ENCODE measurements around the gene LAMA2.

LAMA2 gene, protein sequence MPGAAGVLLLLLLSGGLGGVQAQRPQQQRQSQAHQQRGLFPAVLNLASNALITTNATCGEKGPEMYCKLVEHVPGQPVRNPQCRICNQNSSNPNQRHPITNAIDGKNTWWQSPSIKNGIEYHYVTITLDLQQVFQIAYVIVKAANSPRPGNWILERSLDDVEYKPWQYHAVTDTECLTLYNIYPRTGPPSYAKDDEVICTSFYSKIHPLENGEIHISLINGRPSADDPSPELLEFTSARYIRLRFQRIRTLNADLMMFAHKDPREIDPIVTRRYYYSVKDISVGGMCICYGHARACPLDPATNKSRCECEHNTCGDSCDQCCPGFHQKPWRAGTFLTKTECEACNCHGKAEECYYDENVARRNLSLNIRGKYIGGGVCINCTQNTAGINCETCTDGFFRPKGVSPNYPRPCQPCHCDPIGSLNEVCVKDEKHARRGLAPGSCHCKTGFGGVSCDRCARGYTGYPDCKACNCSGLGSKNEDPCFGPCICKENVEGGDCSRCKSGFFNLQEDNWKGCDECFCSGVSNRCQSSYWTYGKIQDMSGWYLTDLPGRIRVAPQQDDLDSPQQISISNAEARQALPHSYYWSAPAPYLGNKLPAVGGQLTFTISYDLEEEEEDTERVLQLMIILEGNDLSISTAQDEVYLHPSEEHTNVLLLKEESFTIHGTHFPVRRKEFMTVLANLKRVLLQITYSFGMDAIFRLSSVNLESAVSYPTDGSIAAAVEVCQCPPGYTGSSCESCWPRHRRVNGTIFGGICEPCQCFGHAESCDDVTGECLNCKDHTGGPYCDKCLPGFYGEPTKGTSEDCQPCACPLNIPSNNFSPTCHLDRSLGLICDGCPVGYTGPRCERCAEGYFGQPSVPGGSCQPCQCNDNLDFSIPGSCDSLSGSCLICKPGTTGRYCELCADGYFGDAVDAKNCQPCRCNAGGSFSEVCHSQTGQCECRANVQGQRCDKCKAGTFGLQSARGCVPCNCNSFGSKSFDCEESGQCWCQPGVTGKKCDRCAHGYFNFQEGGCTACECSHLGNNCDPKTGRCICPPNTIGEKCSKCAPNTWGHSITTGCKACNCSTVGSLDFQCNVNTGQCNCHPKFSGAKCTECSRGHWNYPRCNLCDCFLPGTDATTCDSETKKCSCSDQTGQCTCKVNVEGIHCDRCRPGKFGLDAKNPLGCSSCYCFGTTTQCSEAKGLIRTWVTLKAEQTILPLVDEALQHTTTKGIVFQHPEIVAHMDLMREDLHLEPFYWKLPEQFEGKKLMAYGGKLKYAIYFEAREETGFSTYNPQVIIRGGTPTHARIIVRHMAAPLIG (N-terminal part only)
- 1.7 to 2.9 reads per million in 2 donors for total RNA-seq

DNA sequence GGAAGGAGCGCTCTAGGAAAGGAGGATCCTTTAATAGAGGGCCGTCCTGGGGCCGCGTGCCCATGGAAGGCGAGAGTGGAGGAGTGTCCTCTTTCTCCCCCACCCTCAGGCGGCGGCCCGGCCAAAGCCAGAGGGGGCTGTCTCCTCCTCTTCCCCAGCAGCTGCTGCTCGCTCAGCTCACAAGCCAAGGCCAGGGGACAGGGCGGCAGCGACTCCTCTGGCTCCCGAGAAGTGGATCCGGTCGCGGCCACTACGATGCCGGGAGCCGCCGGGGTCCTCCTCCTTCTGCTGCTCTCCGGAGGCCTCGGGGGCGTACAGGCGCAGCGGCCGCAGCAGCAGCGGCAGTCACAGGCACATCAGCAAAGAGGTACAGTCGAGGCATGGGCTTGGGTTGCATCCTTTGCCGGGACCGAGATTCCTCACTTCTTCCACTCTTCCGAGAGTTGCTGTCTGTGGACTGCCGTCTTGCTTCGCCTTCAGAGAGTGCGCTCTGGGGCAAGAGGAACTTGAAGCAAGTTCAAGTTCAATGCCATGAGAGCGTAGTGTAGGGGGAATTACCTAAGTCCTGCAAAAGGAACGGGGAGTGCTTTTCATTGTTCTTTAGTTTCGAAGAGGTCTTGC lies at the start of gene LAMA2:
Gene LAMA2, plus strand, starts transcription at position 148 of the 621 bp plus-strand sequence. Its CDS starts 108 bp downstream, at position 256.
- DNase-seq, result no peak

DNA sequence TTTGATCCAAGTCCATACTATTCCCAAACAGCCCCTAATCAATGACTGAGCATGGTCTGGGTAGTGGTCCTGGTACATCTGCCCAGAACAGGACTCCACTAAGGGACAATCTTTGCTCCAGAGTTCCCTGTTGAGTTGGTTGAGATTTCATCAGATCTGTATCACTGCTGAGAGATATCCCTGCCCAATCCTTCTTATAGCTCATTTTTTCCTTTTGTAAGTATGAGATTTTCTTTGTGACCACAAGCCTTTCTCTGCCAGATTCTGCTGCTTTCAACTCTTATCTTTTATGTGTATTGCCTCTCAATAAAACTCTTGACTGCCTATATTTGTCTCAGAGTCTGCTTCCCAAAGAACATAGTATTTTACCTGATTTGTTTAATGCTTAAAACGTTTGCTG lies 46.2 kb upstream of the LAMA2 start:
- no peak for DNase-seq

DNA sequence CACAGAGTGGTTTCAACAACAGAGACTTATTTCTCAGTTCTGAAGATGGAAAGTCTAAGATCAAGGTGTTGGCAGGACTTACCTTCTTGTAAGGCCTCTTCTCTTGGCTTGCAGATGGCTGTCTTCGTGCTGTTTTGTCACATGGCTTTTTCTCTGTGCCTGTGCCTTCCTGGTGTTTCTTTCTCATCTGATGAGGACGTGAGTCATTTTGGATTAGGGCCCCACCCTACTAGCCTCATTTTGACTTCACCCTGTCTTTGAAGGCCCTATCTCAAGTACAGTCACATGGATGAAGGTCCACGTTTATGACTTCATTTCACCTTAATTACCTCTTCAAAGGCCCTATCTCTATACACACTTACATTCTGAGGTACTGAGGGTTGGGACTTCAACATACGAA lies 41.4 kb upstream of the LAMA2 start:
- DNase-seq, result no peak

DNA sequence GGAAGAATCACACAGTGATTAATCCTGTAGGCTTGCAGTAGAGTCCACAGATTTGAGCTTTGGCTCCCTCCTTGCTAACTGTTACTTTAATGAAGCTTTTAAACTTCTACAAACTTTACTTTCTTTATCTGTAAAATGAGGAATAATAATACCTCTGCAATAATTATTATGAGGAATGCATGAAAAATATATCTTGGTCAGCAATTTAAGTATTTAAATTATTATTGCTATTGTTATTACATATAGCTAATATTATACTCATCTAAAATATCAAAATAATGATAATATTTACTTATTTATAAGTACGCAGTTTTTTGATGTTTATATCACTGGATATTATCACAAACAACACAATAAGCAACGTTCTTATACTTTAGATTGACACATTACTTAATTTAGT lies 38.3 kb upstream of the LAMA2 start:
- DNase-seq, result no peak

DNA sequence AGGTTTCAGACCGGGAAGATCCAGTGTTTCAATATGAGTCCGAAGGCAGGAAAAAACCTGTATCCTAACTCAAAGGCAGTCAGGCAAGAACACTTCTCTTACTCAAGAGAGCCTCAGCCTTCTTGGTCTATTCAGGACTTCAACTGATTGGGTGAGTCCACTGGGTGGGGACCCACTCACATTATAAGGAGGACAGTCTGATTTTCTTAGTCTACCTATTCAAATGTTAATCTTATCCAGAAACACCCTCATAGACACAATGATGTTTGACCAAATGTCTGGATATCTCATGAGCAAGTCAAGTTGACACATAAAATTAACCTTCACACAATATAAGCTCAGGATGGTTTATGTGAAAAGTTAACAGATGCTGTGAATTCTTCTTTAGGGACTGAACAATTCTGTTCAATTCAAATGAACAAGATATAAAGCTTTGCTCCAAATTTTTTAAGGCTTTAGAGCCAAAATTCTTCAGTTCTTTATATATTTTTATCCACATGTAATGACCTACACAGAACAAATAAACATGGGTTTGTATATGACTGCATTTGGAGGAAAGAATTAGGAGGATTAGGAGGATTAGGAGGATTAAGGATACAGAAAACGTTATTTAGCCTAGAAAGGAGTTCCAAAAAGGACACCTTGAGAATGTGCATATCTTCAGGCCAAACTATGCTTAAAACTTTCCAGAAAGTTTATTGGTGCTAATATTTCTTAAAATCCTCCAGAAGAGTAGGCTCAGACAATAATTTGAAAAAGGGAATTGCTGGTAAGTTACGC lies 35.3 kb upstream of the LAMA2 start:
- DNase-seq, result no peak

DNA sequence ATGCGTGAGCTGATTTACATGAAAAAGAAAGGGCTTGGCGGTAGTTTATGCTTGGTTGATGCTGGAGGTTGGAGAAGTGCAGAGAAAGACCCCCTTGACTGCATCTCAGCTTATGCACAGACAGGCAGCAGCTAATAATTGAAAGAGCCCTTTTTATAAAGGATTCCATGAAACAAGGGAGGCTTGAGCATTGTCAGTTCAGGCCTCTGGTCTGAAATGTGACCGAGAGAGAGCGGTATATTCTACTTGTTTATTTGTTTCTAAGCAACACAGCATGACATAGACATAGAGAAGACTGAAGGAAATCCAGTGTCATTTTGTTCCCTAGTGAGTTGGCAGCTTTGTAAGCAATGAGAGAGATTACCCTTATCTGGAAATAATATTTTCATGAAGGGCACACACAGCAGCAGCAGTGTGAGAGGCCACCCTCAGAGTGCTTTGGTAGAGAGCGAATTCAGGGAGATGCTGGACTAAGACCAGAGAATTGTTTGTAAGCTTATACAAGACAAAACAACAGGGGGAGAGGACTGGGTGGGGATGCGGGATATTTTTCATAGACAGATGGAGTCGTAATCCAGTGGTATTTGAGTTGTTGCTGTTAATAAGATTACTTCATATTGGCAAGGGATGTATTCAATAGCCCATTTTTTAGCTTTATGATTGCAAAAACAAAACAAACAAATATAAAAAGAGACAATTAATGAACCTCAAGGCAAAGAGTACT lies 34.6 kb upstream of the LAMA2 start:
- DNase-seq, result no peak

DNA sequence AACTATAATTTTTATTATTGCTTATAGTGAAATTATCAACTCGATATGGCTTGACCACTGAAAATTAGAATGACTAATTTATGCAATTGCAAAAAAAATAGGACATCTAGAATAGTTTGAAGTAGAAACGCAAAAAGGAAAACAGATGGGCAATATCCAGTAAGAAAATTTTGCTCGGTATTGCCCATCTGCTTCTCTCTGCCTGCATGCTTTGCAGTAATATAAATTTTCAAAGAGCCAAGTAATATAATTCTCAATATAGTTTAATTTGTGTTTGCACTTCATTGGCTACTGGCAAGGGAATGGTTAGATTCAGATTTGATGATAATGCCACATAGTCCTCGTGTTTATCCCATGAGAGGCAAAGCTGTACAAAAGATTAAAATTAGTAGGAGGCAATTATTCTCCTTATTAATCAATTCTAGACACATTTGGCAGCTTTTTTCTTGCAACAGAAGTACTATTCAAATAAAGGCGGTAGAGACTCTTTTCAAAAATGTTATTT lies 27.3 kb upstream of the LAMA2 start:
- DNase-seq, result no peak

DNA sequence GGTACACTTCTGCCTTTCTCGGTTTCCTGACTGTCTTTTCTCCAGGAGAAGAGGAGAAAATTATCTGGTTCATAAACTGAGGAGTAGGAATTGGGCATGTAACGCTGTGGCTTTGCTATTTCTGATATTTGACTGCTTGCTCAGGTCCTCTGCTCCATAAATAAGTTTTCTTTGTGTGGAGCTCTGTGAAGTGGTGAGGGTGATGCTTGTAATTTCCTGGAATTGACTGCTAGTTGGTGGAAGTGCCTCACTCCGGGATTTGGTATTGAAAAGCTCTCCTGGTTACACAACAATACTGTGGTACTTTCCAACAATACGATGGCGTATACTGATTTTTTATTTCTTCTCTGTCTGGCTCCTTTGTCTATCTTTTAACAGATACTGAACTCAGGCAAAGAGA lies 25.1 kb upstream of the LAMA2 start:
- no peak for DNase-seq

DNA sequence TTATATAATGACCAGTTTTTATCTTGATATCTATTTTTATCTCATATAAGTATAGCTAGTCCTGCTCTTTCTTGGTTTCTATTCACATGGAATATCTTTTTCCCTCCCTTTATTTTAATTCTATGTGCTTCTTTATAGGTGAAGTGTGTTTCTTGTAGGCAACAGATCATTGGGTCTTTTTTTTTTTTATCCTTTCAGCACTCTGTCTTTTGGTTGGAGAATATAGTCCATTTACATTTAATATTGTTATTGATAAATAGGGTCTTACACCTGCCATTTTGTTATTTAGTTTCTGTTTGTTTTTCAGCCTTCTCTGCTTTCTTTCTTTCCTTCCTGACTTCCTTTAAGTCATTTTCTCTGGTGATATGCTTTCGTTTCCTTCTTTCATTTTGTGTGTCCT lies 22.2 kb upstream of the LAMA2 start:
- no peak for DNase-seq

DNA sequence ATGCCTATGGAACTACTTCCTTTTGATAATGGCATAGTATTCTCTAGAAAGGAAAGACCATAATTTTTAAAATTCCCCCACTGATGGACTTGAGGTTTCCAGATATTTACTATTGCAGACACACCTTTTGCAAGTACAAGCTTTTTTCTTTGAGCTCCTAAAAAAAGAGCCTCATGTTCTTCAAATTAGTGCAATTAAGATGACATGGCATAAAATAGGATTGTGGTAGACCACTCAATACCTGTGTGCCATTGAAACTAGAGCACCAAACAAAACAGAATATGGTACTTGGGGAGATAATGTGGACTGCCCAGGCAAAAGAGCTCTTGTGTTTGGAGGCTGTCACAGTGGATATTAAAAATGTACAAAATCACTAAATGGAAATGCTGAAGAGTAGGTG lies 19.0 kb upstream of the LAMA2 start:
- DNase-seq, result no peak

DNA sequence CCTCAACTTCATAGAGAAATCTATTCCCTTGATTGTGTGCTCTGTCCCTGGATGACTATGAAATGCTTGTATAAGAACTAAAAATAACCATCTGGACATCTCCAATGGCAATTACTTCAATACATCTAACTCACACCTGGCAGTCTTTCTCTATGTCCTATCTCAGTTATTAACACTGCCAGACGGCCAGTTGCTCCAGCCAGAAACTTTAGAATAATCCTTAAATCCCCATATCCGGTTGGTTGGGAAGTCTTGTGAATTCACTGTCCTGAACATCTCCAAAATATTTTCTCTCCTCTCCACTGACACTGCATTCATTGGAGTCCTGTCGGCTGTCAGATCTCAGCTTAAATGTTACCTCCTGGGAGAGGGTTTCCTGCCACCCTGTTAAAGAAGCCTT lies 12.2 kb upstream of the LAMA2 start:
- no peak for DNase-seq

DNA sequence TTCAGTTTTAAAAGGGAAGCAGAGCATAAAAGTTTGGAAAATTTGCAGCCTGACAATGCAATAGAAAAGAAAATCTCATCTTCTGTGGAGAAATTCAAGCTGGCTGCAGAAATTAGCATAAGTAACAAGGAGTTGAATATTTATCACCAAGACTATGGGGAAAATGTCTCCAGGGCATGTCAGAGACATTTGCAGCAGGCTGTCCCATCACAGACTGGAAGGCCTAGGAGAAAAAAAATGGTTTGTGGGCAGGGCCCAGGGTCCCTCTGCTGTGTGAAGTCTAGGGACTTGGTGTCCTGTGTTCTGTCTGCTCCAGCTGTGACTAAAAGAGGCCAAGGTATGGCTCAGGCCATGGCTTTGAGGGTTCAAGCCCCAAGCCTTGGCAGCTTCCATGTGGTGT lies 8.1 kb upstream of the LAMA2 start:
- DNase-seq, result no peak

DNA sequence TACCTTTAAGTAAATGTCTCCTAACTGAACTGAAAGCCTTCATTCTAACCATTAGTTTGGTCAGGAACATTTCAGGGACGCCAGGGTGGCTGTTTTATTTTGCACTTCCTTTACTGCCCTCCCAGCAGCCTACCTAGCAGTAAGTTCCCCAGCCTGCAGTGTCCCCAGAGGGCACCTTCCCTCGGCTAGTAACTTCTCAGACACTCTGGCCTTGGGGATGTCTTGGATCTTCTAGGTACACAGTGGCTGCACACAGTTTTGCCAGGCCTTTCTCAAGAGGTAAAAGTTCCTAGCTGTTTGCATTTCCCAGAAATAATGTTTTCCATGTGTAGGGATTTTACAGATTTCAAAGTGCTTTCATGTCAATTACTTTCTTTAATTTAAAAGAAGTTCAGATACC lies 378 bp upstream of the LAMA2 start:
- no peak for DNase-seq

DNA sequence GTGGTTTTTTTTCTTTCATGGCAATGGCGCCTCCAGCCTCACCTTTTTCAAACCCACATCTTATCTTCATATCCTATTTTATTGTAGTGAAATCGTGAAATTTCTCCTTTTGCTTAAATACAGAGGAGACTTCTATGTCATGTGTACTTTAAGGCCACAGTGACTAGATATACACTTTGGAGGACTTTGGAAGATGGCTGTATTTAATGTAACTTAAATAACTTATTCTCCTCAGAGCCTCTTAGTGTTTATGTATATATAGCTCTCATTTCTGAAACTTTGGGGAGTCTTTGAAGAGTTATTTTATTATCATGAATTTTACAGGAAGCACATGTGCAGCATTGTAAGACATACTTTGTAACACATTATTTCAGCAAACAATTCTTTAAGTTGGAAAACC lies 968 bp downstream of the LAMA2 start:
- DNase-seq, result no peak

DNA sequence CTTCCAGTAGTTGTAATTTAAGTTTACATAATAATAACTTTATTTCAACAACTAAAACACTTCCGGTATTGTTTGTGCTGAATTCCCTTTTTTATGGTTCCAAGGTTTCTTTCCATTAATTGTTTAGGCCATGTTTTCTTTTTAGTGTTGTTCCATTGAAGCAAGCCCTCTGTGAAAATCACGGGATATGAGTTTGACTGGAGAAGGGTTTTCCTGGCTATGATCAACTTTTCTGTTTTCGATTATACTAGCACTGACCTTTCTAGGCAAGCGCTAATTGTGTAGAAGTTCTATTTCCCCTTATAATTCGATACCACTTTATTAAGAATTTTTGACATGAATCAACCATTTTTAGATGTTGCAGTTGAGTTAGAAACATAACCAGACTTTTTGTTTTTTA lies 2.4 kb downstream of the LAMA2 start:
- DNase-seq, result no peak

DNA sequence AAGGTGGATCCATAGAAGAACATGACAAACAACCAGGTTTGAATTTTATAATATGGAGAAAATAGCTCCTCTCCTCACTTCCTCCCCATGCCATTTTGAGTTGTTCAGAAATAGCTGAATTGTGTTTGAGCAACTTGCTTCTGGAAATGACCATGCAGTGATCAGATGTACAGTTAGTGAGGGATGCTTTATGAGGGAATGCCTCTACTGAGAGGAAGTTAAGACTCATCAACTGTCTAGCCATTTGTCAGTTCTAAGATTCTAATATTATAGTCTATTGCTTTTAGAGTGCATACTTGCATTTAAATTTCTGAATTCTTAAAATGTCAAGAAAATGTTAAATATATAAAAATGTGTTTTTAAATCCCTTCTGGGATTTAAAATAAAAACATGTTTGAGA lies 3.8 kb downstream of the LAMA2 start:
- no peak for DNase-seq

DNA sequence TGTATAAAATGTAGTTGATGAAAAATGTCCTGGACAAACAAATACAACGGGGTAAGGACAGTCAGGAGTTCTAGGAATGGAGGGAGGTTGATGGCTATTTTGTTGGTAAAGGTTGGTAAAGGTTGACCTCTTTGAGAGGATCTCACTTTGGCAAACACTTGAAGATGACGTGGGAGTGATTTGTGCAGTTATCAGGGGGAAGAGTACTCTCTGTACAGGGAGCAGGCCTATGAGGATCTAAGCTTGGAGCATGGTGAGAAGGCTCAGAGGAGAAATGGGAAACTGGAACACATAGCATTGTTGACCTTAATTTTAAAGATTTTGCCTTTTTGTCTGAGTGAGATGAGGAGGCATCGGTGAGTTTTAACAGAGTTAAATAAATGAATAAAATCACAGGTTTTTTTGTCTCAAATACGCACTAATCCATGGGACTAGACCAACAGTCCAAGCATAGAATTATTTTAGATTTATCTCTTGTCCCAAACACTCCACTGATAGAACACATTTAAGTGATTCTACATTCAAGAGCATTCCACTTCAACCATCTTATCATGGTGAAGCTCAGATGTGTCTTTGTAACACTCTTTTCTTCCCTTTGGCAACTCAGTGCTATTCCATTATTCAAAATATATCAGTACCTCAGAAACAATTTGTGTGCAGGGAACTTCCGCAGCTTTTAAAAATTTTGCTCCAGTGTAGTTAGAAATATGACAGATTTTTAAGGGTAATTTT lies 5.7 kb downstream of the LAMA2 start:
- no peak for DNase-seq

DNA sequence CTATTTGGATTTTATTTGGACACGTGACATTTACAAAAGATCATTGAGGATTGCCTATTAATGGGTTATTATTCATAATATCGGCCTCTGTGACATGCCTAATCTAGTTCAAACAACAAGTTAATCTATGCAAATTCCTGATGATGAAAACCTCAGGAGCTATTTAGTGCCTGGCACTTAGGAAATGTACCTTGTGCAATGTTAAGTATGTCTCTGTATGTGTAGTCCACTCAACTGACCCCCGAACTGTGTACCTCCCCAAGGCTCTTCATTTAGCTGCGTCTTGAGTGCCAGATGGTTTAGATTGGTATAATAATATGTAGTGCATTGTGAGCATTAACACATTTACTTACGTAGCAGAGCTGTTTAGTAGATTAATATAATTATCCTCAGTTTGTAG lies 6.9 kb downstream of the LAMA2 start:
- no peak for DNase-seq

DNA sequence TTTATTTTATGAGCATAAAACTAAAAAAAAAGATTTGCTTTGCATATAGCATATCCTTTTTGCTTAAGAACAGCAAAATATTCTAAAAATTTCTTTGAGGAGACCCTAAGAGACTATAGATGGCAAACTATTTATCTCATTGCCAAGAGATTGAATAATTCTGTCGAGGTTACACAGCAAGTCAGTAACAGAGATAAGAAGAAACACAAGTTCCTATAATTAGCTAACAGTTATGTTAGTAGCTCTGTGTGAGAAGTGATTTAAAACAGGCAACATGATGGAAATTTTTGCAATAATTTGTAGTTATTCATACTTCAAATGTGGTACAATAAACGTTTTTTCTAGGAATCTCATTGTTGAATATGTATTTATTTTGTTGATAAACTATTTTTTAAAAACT lies 9.1 kb downstream of the LAMA2 start:
- DNase-seq, result no peak

DNA sequence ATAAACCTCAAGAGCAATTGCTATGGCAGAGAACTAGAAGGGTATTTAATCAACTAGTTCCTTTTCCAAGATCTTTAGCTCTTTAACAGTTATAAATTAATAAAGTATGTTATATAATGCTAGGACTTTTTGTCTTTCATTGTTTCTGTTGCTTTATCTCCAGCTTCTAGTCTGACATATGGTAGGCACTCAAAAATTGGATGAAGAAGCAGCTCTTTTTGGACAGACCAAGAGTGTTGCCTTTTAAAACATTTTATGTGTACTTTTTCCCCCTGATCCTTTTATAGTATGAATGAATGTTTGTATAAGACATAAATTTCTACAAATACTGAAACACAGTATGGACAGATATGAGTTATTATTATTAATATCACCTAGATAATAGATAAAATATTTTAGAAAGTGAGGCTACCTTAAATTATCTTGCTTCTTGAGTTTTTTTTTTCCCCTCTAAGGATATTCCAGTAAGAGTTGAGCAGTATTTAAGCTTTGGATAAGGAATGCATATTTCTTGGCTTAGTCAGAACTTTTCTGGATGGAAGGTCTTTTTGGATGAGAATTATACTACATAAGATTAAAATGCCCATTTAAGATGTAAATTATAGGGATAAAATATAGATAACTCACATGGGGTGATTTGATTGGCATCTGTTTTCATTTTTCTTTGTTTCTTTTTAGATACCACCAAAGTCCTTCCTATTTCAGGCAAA lies 16.6 kb downstream of the LAMA2 start:
- DNase-seq, result no peak
